T-helper 17 cell (primary cell): ENCODE measurements around the gene CRTC2. TPM values are rescaled to one million over a fixed set of nuclear protein-coding genes. Genes with fewer than 3 reads are reported as not detected.

Experiments
- ATAC-seq: fragments of 150-1000 bp; cut with Tn5 transposase; 2 replicates; pipeline ENCODE4 v1.10.0; 2021; ENCODE audit warnings: mild to moderate bottlenecking, moderate library complexity
- DNase-seq, 3 donors: peaks; one replicate each; pipeline versions ENCODE4 v3.0.0 to v3.0.0-alpha.2; 2020 to 2021
- H3K9me3 ChIP-seq: one replicate; pipeline ENCODE4 v1.7.0; 2013; ENCODE audit warnings: low read length, mild to moderate bottlenecking; ENCODE audit not compliant: control insufficient read depth, poor library complexity, severe bottlenecking
- H3K27ac Mint-ChIP-seq: one replicate; pipeline ENCODE4 v1.8.0; 2022; ENCODE audit warnings: mild to moderate bottlenecking, moderate library complexity, mixed read lengths
- H3K27me3 Mint-ChIP-seq: one replicate; pipeline ENCODE4 v1.8.0; 2022; ENCODE audit warnings: mixed read lengths
- H3K36me3 Mint-ChIP-seq: one replicate; pipeline ENCODE4 v1.8.0; 2022; ENCODE audit warnings: low read depth, mixed read lengths
- H3K4me1 Mint-ChIP-seq: one replicate; pipeline ENCODE4 v1.8.0; 2022; ENCODE audit warnings: mild to moderate bottlenecking, mixed read lengths
- H3K4me3 Mint-ChIP-seq: one replicate; pipeline ENCODE4 v1.8.0; 2022; ENCODE audit warnings: mild to moderate bottlenecking, moderate library complexity, mixed read lengths
- total RNA-seq, 4 donors: library from RNA in 2 of 4; stranded (reverse) in 2 of 4; gene quantifications; one replicate each; pipeline ENCODE4 v1.2.3 and lab custom pipeline; 2022 to 2026

CRTC2 gene
- total RNA-seq, 2 donors from 2014 or later, result 133 to 151 TPM

DNA sequence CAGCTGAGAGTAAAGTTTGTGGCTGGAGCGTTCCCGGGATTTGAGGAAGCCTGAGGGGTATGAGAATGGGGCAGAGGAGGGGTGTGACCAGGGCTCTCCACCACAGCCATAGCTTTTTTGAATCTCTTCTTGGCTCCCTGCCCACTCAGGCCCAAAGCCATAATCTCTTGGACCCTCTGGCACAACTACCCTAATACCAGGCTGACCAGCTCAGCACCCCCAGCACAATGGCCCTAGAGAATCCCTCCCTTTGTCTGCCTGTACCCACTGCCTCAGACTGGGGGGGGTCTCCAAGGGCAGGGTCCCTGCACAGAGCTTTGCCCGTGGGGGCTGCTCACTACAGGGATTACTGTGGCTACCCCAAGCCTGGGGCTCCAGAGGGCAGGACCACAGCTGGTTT lies 19.4 kb downstream of the CRTC2 start:
- H3K9me3 ChIP-seq, result no peaks in the 10 kb centered on the region
- H3K4me3 Mint-ChIP-seq, result no peak overlapping the region
- H3K4me1 Mint-ChIP-seq, result peaks cover 27% of the 10 kb centered on the region
- ATAC-seq (no peak), DNase-seq (no peak)
- H3K27ac Mint-ChIP-seq, result peak overlapping the region; percentile 66
- no peaks in the 10 kb centered on the region for H3K27me3 Mint-ChIP-seq
- H3K36me3 Mint-ChIP-seq, result peaks cover 8% of the 10 kb centered on the region

GRCh38 chr1:153937331-153937730 lies 21.1 kb downstream of the CRTC2 start:
- ATAC-seq (no peak), DNase-seq (no peak)
- peaks cover 8% of the 10 kb centered on the region for H3K36me3 Mint-ChIP-seq
- peak overlapping the region; percentile 49 for H3K27ac Mint-ChIP-seq
- H3K4me3 Mint-ChIP-seq, result no peak overlapping the region
- H3K27me3 Mint-ChIP-seq, result no peaks in the 10 kb centered on the region
- peaks cover 15% of the 10 kb centered on the region for H3K4me1 Mint-ChIP-seq
- no peaks in the 10 kb centered on the region for H3K9me3 ChIP-seq

GRCh38 chr1:153936011-153936802 lies 22.2 kb downstream of the CRTC2 start:
- no peak overlapping the region for H3K27ac Mint-ChIP-seq

GRCh38 chr1:153934746-153935145 lies 23.7 kb downstream of the CRTC2 start:
- Mint-ChIP-seq H3K27me3 (no peaks in the 10 kb centered on the region), H3K4me3 (no peak overlapping the region), H3K36me3 (peaks cover 4% of the 10 kb centered on the region), H3K4me1 (peaks cover 10% of the 10 kb centered on the region), H3K27ac (peak overlapping the region; percentile 21)
- DNase-seq (no peak), ATAC-seq (no peak)
- no peaks in the 10 kb centered on the region for H3K9me3 ChIP-seq

More at GRCh38 chr1:153936011-153936802, 22.2 kb downstream of the CRTC2 start:
- Mint-ChIP-seq H3K27me3 (no peaks in the 10 kb centered on the region), H3K4me1 (peaks cover 13% of the 10 kb centered on the region), H3K4me3 (no peak overlapping the region), H3K36me3 (peaks cover 8% of the 10 kb centered on the region)
- H3K9me3 ChIP-seq, result no peaks in the 10 kb centered on the region
- DNase-seq (no peak), ATAC-seq (no peak)

- H3K4me3 Mint-ChIP-seq, result no peak overlapping the region
- no peaks in the 10 kb centered on the region for H3K27me3 Mint-ChIP-seq
- H3K36me3 Mint-ChIP-seq, result peaks cover 4% of the 10 kb centered on the region
- DNase-seq (no peak), ATAC-seq (no peak)
- H3K9me3 ChIP-seq, result no peaks in the 10 kb centered on the region
- peak overlapping the region; percentile 21 for H3K27ac Mint-ChIP-seq
- H3K4me1 Mint-ChIP-seq, result peaks cover 12% of the 10 kb centered on the region
Observed at GRCh38 chr1:153933955-153934354, 24.5 kb downstream of the CRTC2 start.

GRCh38 chr1:153933430-153933829 lies 25.0 kb downstream of the CRTC2 start:
- H3K36me3 Mint-ChIP-seq, result peaks cover 4% of the 10 kb centered on the region
- H3K27me3 Mint-ChIP-seq, result no peaks in the 10 kb centered on the region

GRCh38 chr1:153932156-153933131 lies 26.0 kb downstream of the CRTC2 start:
- DNase-seq (no peak), ATAC-seq (no peak)
- H3K9me3 ChIP-seq, result no peaks in the 10 kb centered on the region
- H3K4me1 Mint-ChIP-seq, result peaks cover 22% of the 10 kb centered on the region
- H3K27me3 Mint-ChIP-seq, result no peaks in the 10 kb centered on the region
- peaks cover 4% of the 10 kb centered on the region for H3K36me3 Mint-ChIP-seq
- H3K4me3 Mint-ChIP-seq, result no peak overlapping the region
- no peak overlapping the region for H3K27ac Mint-ChIP-seq

More at GRCh38 chr1:153933430-153933829, 25.0 kb downstream of the CRTC2 start:
- no peak for ATAC-seq
- Mint-ChIP-seq H3K4me1 (peaks cover 17% of the 10 kb centered on the region), H3K4me3 (no peak overlapping the region), H3K27ac (no peak overlapping the region)
- DNase-seq, result no peak
- no peaks in the 10 kb centered on the region for H3K9me3 ChIP-seq

DNA sequence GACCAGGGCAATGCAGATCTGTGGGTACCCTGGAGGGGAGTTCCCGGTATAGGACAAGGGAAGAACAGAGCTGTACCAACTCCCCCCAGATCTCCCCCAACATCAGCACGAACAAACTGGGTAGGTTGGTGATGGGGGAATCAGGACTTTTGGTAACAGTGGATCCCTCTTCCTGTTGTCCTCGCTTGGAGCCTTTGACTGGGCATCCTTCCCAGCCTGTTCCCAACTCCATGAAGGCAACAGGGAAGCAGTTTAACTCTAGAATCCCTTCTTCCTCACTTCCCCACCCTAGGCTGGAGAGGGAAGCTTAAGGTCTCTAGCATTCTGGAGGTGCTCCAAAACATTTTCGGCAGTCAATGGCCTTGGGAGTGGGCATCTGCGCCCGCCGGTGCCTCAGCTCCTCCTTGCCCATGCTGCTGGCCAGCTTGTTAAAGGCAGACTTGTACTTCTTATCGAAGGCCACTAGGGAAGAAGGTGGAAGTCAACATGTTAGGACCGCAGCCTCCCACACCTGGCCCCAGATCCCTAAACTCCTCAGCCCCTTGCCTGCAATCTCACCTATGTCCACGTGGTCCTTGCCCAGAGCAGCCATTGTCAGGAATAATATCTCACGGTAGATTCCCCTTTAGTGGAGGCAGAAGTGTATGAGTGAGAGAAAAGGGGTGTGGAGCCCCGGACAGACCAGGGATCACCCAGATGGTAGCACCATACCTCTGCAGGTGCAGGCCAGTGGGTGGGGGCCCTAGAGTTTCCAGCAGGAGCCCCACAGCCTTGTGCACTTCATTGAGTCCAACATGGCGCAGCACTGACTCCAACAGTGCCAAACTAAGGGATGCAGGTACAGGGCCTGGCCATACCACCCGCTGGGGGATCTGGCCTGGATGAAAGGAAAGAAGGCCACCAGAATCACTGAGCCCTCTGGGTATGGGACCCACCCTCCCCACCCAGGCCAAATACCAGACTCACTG lies 28.1 kb downstream of the CRTC2 start:
- no peaks in the 10 kb centered on the region for H3K9me3 ChIP-seq
- H3K36me3 Mint-ChIP-seq, result peaks cover 4% of the 10 kb centered on the region
- ATAC-seq (no peak), DNase-seq (no peak)
- no peak overlapping the region for H3K27ac Mint-ChIP-seq
- no peaks in the 10 kb centered on the region for H3K27me3 Mint-ChIP-seq
- H3K4me3 Mint-ChIP-seq, result no peak overlapping the region
- H3K4me1 Mint-ChIP-seq, result peaks cover 19% of the 10 kb centered on the region

DNA sequence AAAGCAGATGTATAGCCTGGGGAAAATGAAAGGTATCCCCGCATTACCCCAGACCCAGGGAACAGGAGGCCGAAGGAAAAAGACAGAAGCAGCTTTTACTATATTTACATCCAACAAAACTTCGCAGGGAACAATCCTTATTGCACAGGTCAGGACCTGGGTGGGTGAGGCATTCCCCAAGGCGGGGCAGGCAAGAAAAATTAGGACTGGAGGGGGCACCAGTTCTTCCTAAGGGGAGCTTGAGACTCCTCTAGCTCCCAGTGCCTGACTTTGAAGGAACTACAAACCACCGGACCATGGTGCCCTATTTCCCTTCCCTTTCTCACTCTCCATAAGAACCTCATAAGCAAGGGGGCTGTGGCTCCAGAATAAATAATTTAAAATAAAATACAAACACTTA lies 29.0 kb downstream of the CRTC2 start:
- Mint-ChIP-seq H3K36me3 (peaks cover under 1% of the 10 kb centered on the region), H3K27me3 (no peaks in the 10 kb centered on the region), H3K4me1 (peaks cover 16% of the 10 kb centered on the region), H3K27ac (peak overlapping the region; percentile 39), H3K4me3 (no peak overlapping the region)
- H3K9me3 ChIP-seq, result no peaks in the 10 kb centered on the region
- DNase-seq (no peak), ATAC-seq (no peak)

- H3K9me3 ChIP-seq, result no peaks in the 10 kb centered on the region
- Mint-ChIP-seq H3K27ac (peak overlapping the region; percentile 39), H3K27me3 (no peaks in the 10 kb centered on the region), H3K4me1 (peaks cover 14% of the 10 kb centered on the region), H3K36me3 (no peaks in the 10 kb centered on the region), H3K4me3 (no peak overlapping the region)
- DNase-seq (no peak), ATAC-seq (no peak)
Observed at GRCh38 chr1:153928791-153929341, 29.5 kb downstream of the CRTC2 start.

- ATAC-seq, result no peak
- H3K27me3 Mint-ChIP-seq, result no peaks in the 10 kb centered on the region
- peak overlapping the region; percentile 19 for H3K4me3 Mint-ChIP-seq
- no peak for DNase-seq
- H3K36me3 Mint-ChIP-seq, result no peaks in the 10 kb centered on the region
- peak overlapping the region; percentile 39 for H3K27ac Mint-ChIP-seq
- peaks cover 19% of the 10 kb centered on the region for H3K4me1 Mint-ChIP-seq
- H3K9me3 ChIP-seq, result no peaks in the 10 kb centered on the region
Observed at GRCh38 chr1:153928245-153928644, 30.2 kb downstream of the CRTC2 start.

GRCh38 chr1:153926405-153926804 lies 32.0 kb downstream of the CRTC2 start:
- H3K9me3 ChIP-seq, result no peaks in the 10 kb centered on the region
- Mint-ChIP-seq H3K27ac (peak overlapping the region; percentile 19), H3K4me1 (peaks cover 32% of the 10 kb centered on the region), H3K27me3 (no peaks in the 10 kb centered on the region), H3K4me3 (no peak overlapping the region), H3K36me3 (no peaks in the 10 kb centered on the region)
- ATAC-seq (no peak), DNase-seq (no peak)
